NCI-H748 (cell line): Measurements from ENCODE around the gene OXER1.

Source experiments
- DNase-seq: peaks from one replicate; lab custom pipeline; 2025; ENCODE audit not compliant: unreplicated experiment; lab: John Stamatoyannopoulos, UW

OXER1 gene

DNA sequence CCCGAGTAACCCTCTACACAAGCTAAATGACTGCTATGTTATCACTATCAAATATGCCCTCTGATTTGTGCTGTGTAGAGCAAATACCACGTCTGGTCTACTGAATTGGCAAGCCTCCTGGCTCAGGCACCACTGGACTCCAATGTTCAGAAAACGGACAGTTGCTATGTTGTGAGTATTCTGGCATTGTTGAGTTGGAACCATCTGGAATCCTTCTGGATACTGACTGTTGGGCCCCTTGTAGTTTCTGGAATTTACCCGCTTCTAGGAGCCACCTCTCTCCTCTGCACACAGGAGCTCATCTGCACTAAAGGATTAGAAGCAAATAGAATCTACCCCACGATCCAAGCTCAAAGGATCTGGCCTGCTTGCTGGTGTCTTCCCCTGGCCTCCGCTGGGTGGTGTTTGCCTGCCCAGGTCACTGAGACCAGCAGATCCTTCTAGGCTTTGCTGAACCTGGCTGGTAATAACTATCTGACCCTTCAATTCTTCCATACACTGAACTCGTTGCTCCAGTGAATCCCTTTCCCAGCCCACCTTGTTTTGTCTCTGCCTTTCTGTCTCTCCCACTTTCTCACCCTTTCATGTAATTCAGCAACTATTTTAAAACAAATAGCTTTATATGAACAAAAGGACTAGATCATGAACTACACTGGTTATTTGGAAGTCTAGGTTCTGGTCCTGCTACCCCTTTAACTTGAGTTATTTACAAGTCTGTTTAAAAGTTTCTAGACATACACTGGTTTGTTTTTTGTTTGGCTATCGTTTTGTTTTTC is 30.5 kb upstream of the OXER1 start:
- no peak for DNase-seq

DNA sequence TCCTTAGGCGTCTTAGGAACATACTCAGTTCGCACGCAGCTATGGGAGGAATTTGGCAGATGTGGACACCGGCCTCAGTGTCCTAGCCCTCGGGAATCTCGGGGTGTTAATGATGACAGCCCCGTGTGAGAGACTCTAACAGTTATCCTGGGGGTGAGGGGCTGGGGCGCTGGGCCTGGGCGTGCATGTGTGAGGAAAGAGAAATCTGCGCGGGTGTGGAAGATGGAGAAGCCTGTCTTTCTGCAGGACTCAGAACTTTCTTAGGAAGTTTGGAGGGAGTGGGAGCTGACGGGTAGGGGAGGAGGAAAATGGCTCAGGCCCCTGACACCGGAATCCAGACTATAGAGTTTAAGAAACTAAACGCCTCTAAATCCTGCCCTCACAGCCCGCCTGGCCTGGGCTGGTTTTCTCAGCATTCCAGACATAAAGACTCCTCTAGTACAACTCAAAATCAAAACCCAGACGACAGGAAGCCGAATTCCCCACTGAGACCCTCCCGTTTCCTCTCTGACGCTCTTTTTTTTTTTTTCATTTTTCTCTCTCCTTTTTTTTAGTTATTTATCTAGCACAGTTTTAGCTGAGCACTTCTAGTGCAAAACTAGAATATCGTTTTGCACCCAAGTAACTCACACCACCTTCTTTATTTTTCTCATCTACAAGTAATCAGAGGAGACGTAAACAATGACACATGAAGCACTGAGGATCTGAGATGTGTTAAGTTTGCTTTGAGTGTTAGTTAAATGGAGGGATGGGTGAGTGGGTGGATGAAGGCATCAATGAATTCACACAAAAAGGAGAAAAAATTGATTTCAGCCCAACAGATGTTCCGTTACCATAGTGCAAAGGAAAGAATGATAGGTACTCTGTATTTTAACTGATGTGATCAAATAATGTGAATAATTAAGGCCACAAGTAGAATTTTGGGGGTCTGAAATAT is 29.7 kb upstream of the OXER1 start:
- DNase-seq, result no peak

DNA sequence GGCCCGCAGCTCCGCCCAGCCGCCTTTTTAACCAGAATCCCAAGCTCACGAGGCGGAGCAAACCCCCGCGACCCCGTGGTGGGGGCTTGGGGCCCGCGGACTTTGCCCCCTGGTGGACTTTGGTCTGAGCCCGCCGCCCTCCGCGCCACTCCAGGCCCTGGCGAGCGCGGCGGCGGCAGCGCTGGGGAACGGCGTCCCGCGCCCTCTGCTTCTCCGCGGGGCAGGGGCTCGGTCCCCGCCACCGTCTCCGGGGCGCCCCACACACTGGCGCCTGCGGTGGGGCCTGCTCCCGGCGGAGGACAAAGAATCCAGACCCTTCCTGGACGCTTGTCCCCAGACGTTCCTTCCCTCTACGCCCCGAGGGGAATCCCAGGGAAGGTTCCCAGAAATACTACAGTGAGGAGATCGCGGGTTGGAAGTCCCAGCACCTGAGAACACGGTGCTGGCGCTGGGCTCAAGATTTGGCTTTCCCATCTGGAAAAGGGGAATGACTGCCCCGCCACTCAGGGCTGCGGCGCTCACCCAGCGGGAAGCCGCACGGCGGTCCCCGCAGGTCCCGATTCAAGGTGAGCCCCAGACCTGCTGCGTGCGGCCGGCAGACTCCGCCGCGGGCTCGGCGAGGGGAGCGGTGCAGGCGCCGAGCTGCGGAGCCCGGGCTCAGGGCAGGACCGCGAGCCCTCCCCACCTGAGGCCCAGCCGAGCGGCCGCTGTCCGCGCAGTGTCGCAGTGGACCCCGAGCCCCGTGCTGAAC is 28.8 kb upstream of the OXER1 start, which contains the start of gene HAAO:
HAAO (minus strand) TSS at position 1 of the 751 bp plus-strand sequence. CDS start 47 bp downstream, outside the sequence.
- peak; percentile 46 for DNase-seq

DNA sequence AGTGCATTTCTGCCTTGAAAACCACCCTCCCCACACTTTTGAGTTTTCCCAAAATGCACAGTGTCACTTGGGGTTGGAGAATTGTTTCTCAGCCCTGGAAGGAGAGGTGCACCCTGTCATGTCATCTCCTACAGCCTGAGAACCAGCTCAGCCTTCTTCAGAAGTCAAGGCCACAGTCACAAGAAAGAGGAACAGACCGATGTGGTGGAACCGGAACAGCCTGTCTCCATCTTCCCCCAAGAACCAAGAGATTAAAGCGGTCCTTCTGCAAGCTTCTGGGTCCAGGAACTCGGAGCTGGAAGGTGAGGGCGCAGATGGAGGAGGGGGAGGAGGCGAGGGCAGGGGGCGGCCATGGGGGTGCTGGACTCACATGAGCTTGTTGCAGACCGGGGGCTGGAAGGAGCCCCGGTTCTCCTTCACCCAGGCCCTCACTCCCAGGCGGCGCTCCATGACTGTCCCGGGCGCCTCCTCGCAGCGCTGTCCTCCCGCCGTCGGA is 28.2 kb upstream of the OXER1 start:
- no peak for DNase-seq

DNA sequence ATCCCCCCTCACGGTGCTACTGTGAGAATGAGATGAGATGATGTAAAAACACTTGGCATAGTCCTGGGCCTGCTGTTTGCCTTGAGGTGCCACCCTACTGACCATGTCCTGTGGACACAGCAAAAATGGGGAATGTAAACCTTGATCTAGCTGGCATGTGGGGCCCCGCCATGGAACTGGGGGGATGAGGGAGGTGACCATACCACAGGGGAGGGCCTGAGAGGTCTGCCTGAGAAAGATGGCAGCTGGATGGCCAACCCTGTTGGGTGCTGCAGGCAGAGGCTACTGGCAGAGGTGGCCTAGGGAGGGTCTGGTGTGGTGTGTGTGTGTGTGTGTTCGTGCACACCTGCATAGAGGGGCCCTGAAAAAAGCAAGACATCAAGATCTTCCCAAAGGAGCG is 27.7 kb upstream of the OXER1 start:
- no peak for DNase-seq

DNA sequence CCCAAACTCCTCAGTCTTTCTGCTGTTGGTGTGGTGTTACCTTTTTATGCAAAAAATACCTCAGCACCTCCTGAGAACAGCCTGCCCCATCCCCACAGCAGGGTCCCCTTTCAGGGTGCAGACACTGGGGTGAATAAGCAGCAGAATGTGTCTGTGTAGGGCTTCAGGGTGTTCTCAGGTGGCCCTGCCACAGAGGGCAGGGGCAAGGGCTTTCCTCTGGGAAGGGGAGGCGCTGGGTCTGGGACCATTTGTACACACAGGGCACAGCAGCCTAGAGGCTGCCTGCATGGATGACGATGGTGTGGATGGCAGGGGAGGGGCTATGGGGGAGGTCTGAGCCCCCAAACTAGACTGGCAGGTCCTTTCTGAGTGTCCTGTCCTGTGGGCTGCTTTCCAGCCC is 25.8 kb upstream of the OXER1 start:
- no peak for DNase-seq

DNA sequence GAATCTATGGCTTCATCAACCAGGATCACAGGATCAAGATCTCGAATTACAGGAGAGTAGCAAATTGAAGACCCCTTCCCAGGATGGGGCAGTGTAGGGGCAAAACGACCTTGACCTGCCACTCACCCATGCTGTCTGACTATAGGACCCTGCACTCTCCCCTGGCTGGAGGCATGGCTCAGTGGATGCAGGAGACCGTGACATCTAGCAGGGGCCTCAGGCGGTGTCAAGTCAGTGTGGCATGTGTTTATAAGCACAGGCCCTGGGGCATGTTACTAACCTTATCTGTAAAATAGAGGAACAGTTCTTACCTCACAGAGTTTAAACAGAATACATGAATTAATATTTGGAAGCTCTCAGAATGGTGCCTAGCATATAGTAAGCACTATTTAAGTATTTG is 24.9 kb upstream of the OXER1 start:
- no peak for DNase-seq

DNA sequence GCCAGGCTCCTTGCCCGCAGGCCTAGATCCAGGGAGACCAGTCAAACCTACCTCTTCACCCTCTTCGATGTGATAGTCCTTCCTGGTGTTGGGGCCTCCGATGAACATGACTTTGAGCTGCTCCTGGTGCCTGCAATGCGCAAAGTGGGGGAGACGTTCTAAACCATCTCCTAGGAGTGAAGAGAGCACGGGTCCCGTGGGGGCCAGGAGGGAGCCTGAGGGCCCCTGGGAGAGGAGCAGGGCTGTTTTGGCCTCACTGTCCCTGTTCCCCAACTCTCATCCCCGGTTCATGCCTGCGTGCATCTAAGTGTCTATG is 24.5 kb upstream of the OXER1 start:
- DNase-seq, result no peak

DNA sequence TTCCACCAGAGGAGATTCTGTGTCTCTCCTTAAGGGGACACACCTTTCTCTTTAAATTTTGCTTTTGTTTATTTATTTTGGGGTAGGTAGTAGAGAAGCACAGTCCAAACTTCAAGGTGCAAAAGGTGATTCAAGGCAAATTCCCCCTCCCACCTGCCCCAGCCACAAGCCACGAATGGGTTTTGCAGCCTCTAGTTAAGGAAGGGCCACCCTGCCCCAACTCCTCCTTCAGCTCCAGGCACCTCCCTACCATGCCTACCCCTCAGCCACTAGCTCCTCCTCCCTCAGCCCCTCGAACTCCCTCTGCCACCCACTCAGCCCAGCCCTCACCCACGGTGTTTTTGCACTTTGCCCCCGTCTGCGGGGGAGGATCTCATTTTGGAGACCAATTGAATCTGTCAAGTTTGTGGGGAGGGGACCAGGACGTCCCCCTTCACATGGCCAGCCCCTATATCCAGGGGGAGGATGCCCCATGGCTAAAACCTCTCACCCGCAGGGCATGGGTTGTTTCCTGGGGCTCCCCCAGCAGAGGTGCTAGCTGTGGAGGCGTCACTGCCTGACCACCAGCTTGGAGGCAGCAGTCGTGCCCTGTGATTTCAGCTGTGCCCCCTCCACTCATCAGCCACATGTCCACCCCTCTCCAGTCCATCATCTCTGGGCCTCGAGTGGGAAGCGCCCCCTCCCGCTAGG is 24.0 kb upstream of the OXER1 start:
- DNase-seq, result no peak

DNA sequence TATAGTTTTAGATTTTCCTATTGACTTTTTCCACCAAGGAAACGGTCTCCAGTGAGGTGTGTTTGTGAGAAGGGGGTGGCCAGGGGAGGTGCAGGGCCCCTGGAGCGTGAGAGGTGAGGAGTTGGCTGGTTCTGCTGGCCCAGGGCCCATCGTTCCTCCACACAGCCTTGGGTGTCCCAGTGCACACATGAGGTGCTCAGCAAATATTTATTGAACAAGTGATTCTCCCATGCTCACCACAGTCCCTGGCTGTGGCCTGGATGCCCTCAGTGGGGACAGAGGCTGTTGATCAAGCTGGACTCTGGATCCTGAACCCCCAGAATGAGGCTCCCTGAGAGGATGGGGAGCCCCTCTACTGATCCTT is 23.5 kb upstream of the OXER1 start:
- DNase-seq, result no peak

DNA sequence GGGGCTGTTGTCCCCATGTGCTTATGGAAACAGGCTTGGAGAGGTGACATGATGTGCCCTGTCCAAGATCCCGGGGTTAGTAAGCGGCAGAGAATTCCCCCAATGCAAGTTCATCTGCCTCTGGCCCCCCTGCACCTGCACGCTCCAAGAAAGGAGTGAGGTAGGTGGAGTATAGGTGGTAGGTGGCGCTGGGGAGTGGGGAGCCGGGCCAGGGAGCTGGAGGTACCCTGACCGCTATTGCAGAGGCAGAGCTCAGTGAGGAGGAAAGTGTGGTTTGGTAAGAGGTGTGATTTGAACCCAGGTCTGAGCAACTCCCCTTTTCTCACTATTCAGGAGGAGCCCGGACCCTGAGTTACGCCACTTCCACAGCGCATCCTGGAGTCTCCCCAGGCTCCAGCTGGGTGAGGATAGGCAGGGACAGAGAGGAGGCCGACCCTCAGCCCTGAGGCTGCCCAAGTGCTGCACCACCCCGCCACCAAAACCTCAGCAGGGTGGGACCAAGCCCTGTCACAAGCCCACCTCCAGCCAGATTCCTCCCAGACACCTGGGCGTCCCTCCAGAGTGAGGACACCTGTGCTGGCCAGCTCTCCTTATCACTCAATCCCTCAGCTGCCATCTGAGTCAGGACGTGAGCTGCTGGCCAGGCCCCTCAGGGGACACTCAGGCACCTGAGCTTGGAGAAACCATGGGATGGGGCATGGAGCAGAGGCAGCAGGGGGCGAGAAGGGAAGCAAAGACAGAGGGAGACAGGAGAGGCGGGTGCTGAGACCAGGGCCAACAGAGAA is 22.8 kb upstream of the OXER1 start:
- DNase-seq, result no peak

DNA sequence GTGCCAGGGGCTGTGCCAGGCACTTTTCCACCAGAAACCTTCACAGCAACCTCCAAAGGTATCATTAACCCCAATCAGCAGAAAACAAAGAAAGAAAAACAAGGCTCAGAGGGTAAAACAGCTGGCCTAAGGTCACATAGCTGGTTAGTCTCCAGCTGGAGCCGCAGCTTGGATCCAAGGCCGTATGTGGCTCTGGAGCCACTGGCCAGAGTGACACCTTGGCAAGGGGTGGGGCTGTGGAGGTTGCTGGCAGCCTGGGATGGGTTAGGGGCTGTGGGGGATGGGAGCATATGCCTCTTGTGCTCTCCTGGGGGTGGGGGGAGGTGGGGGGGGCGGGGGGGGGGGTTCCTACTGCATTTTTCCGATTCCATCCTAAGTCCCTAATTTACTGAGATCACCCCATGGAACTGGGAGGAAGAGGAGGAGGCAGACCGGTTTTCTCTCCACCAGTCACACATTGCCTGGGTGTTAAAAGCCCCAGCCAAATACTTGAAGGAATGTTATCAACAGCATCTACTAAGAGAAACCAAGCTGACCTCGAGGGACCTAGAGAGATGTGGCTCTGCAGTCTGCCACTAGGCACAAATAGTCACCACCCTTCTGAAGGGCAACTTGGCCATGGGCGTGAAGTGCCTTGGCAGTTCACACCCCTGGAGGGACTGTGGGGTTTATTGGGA is 20.4 kb upstream of the OXER1 start:
- no peak for DNase-seq

DNA sequence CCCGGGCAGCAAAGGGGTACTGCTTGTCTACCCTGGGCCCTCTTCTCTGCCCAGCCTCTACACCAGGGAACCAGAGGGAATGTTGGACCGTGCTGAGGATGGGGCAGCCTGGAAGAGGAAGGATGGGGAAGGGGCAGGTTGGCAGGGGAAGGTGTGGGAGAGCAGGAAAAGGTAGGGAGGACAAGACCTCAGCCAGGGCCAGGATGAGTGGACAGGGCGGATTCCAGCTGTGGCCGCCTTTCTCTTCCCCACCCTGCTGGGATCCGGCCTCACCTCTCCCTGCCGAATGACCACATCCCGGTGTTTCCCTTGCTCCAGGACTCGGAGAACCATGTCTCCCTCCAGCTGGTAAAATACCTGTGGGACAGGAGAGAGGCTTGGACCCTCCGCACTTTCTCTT is 19.6 kb upstream of the OXER1 start:
- no peak for DNase-seq

DNA sequence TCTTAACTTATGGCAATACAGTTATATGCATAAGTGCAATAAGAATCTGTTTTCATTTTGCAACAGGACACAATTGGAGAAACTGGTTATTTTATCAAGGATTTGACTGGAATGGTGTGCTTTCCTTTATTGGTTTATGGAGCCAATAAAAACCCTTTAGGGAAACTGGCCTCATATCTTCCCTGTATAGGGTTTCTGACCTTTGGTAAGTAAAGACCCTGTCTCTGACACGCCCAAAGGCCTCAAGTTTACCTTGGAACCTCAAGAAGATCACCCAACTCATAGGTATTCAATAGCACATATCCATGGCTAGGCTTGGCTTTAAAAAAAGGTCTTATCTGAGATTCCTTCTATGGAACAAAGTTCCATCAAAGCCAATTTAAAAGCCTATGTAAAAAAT is 17.2 kb upstream of the OXER1 start:
- no peak for DNase-seq

DNA sequence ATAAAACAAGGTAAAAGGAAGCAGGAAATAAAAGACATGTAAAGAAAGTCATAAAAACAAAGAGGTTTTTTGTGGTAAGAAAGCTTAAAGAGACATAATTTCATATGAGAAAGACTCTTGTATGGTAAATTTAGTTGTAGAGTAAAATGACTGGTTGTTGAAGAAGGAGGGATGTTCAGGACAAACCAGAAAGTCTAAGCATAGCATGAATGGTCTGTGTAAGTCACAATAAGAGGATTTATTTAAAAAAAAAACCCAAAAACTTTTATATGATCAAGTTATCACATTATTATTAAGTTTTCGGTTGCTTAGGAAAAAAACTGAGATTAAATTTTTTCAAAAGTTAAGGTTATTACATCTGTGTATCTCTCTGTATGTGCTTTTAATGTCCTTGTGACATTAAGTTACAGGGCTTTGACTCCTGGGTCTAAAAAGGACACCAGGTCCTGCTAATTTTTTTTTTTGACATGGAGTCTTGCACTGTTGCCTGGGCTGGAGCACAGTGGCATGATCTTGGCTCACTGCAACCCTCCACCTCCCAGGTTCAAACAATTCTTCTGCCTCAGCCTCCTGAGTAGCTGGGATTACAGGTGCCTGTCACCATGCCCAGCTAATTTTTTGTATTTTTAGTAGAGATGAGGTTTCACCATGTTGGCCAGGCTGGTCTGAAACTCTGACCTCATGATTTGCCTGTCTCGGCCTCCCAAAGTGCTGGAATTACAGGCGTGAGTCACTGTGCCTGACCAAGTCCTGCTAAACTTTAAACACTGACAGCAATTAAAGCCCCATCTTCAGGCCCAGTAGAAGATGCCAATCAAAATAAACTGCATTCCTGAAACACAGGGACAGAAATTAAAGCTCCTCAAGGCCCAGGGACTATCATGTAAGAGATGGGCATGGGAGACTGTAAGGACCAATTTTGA is 14.2 kb upstream of the OXER1 start:
- no peak for DNase-seq

DNA sequence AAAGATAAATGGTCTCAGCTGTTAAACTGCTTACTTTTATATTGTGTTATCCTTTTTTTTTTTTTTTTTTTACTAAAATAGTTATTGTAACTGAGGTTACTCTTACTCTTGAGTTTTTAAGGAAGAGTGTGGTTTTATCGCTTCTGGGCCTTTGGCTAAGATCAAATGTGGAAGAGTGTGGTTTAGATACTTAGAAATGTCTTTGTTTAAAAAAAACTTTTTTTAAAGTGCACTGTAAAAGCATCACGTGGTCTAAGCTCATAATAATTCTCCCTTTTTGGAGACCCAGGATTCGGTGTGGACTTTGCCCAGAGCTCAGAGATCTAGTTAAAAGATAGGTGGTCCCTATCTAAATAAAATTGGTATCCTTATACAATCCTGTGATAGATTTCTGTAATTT is 11.9 kb upstream of the OXER1 start:
- no peak for DNase-seq

DNA sequence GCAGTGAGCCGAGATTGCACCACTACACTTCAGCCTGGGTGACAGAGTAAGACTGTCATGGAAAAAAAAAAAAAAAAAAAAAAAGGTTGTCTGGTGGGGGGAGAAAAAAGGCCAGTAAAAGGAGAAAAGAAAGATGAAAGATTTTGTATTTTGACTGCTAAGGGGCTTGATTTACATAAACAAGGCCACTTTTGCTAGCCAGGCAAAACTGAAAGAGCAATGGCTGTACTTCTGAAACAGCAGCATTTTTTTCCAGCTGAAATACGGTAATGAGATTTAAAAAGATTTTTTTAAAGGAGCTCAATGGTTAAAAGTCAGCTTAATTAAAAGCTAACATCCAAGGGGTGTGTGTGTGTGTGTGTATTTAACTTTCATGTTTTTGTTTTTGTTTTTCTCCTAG is 11.3 kb upstream of the OXER1 start:
- DNase-seq, result no peak

DNA sequence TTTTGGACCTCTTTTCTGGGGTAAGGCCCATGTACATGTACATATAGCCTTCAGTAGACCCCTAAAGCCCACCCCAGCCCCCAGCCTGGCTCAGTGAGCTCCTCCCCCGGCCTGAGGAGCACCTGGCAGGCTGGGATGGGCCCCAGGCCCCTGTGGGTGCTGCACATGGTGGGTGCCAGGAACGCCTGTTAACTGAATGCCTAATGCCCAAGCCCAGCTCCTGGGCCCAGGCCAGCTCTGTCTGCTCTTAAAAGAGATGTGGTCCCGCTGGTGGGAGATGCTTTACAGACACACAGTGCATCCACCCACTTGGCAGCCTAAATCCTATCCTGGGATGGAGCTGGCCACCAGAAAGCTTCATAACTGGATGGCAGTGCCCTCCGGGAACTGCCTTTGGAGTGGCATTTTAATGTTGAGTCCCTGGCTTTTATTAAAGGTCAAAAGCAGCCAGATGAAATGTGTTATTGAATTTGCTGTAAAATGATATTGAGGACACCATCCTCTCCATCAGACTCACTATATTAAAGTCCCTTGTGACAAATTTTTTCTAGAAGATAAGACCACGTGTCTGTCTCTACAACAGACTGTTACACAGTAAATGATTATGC is 7.7 kb upstream of the OXER1 start:
- no peak for DNase-seq
